SIG-M5 (cell line): ENCODE data around the gene KCNIP4.
"Not testable (repeated sequence)": the region's sequence is repeated elsewhere in the genome, so short reads cannot be mapped to it uniquely, and the experiment has no call there.

Source experiments
- DNase-seq: peaks from one replicate; lab custom pipeline; 2025; lab: John Stamatoyannopoulos, UW

The KCNIP4 gene

GRCh38 chr4:20746000-20746399, 1202.6 kb downstream of the KCNIP4 start:
- DNase-seq: not testable (repeated sequence)

- DNase-seq: no peak
Measured at GRCh38 chr4:20735931-20736330, 1212.6 kb downstream of the KCNIP4 start.

- DNase-seq: no peak
Measured at GRCh38 chr4:20724915-20725314, 1223.7 kb downstream of the KCNIP4 start.

GRCh38 chr4:20723463-20723862, 1225.1 kb downstream of the KCNIP4 start:
- DNase-seq: no peak

GRCh38 chr4:20723019-20723418, 1225.6 kb downstream of the KCNIP4 start:
- no peak for DNase-seq

- DNase-seq: no peak
Measured at GRCh38 chr4:20711335-20711734, 1237.2 kb downstream of the KCNIP4 start.

GRCh38 chr4:20700007-20700761, 1248.4 kb downstream of the KCNIP4 start, which contains the start of gene PACRGL:
TSS of gene PACRGL (plus strand) at chr4:20700458. CDS start at chr4:20704482, 4,024 bp downstream.
- DNase-seq: peak; percentile 83

- DNase-seq: no peak
Measured at GRCh38 chr4:20698820-20699219, 1249.8 kb downstream of the KCNIP4 start.

- DNase-seq: peak; percentile 1
Measured at GRCh38 chr4:20698382-20698781, 1250.2 kb downstream of the KCNIP4 start.

GRCh38 chr4:20696815-20697214, 1251.8 kb downstream of the KCNIP4 start:
- DNase-seq: no peak

- no peak for DNase-seq
Measured at GRCh38 chr4:20687864-20688263, 1260.7 kb downstream of the KCNIP4 start.

GRCh38 chr4:20684852-20685763, 1263.5 kb downstream of the KCNIP4 start:
- DNase-seq: no peak

GRCh38 chr4:20683766-20684165, 1264.8 kb downstream of the KCNIP4 start:
- no peak for DNase-seq

- DNase-seq: no peak
Measured at GRCh38 chr4:20682853-20683252, 1265.7 kb downstream of the KCNIP4 start.

GRCh38 chr4:20681271-20681670, 1267.3 kb downstream of the KCNIP4 start:
- no peak for DNase-seq

GRCh38 chr4:20680736-20681135, 1267.8 kb downstream of the KCNIP4 start:
- DNase-seq: no peak

- no peak for DNase-seq
Measured at GRCh38 chr4:20679951-20680350, 1268.6 kb downstream of the KCNIP4 start.
